AG04449 (cell line): Measurements from ENCODE around the gene MOB3A.

ENCODE experiments used
- CTCF ChIA-PET: fragments of 350-600 bp; formaldehyde crosslinking; extraction: SDS; loops from one replicate; lab custom pipeline; 2021; ENCODE audit warnings: antibody characterized with exemption; lab: Yijun Ruan, JAX
- POLR2A ChIA-PET: fragments of 400-600, 350-600 bp; formaldehyde crosslinking; extraction: SDS; loops from one replicate; lab custom pipeline; 2020; ENCODE audit warnings: antibody characterized with exemption, inconsistent platforms; lab: Yijun Ruan, JAX
- DNase-seq: peaks from one replicate; pipeline ENCODE4 v3.0.0-alpha.2; 2010; ENCODE audit warnings: low read depth, low spot score
- H3K4me3 ChIP-seq: 2 replicates; pipeline ENCODE4 v1.5.1; 2011; ENCODE audit warnings: low read depth, mild to moderate bottlenecking, control low read depth, low read length
- CTCF ChIP-seq: IDR thresholded peaks from one replicate; pipeline ENCODE4 v1.5.1; 2011; ENCODE audit warnings: mild to moderate bottlenecking, moderate library complexity, low read length, control low read depth, inconsistent platforms; ENCODE audit not compliant: insufficient read depth; ENCODE audit errors: missing control alignments

The MOB3A gene

GRCh38 chr19:2139385-2140137 is 43.4 kb upstream of the MOB3A start:
- ChIA-PET CTCF (no interaction called here), POLR2A (no interaction called here)
- no peak for TF ChIP-seq CTCF
- no peak overlapping the region for H3K4me3 ChIP-seq
- DNase-seq = no peak

GRCh38 chr19:2138061-2138728 is 42.1 kb upstream of the MOB3A start:
- ChIA-PET POLR2A (no interaction called here), CTCF (interaction anchor here (0.8 to 1.3 kb wide), 3 partner anchors 17 to 178 kb away, joined by 3 to 5 read pairs (median 3); no protein-coding TSS in a partner anchor)
- H3K4me3 ChIP-seq = no peak overlapping the region
- no peak for TF ChIP-seq CTCF
- DNase-seq = no peak

GRCh38 chr19:2136796-2137195 is 40.7 kb upstream of the MOB3A start:
- DNase-seq = no peak
- H3K4me3 ChIP-seq = no peak overlapping the region
- ChIA-PET CTCF (no interaction called here), POLR2A (no interaction called here)
- TF ChIP-seq CTCF = no peak

GRCh38 chr19:2135474-2136402 is 39.6 kb upstream of the MOB3A start:
- no peak for TF ChIP-seq CTCF
- POLR2A ChIA-PET = no interaction called here
- CTCF ChIA-PET = no interaction called here
- H3K4me3 ChIP-seq = no peak overlapping the region
- no peak for DNase-seq

- no peak for TF ChIP-seq CTCF
- H3K4me3 ChIP-seq = no peak overlapping the region
- CTCF ChIA-PET = interaction anchor here (1.0 to 2.1 kb wide), 3 partner anchors 8 to 196 kb away, joined by 3 to 6 read pairs (median 4); no protein-coding TSS in a partner anchor
- POLR2A ChIA-PET = no interaction called here
- DNase-seq = no peak
Observed at GRCh38 chr19:2132731-2133490, 36.8 kb upstream of the MOB3A start.
